Esophagus muscularis mucosa (tissue), 4 donors: ENCODE measurements around the gene BID. TPM values are rescaled to one million over a fixed set of nuclear protein-coding genes. Genes with fewer than 3 reads are reported as not detected.

Experiments
- DNase-seq: peaks from one replicate; pipeline ENCODE4 v3.0.0-alpha.2; 2017; ENCODE audit errors: extremely low spot score
- H3K27ac ChIP-seq, 4 donors: fragments of 200-600 bp; sonication (generic); replicated peaks in 1 of 4; 1 replicate in 3 of 4; 2 replicates in 1 of 4; pipeline ENCODE4 v1.5.1; 2016 to 2019; ENCODE audit warnings: mild to moderate bottlenecking in 1 of 4
- H3K27me3 ChIP-seq, 4 donors: fragments of 200-600 bp; sonication (generic); one replicate each; pipeline versions ENCODE4 v1.5.1 to v1.6.0; 2016 to 2019
- H3K36me3 ChIP-seq, 4 donors: fragments of 200-600 bp; sonication (generic); one replicate each; pipeline ENCODE4 v1.5.1; 2016 to 2019
- H3K4me1 ChIP-seq, 4 donors: fragments of 200-600 bp; sonication (generic); one replicate each; pipeline ENCODE4 v1.5.1; 2016 to 2019
- H3K4me3 ChIP-seq, 4 donors: fragments of 200-600 bp; sonication (generic); 1 replicate in 2 of 4; 2 replicates in 2 of 4; pipeline ENCODE4 v1.5.1; 2016 to 2019; ENCODE audit warnings: mild to moderate bottlenecking in 4 of 4, moderate library complexity in 1 of 4
- H3K9me3 ChIP-seq, 4 donors: fragments of 200-600 bp; sonication (generic); 1 replicate in 3 of 4; 2 replicates in 1 of 4; pipeline ENCODE4 v1.5.1; 2016 to 2019
- EP300 ChIP-seq: sonication (generic); formaldehyde crosslinking; IDR thresholded peaks from one replicate; pipeline ENCODE4 v1.6.1; 2017; ENCODE audit warnings: antibody characterized with exemption
- POLR2A ChIP-seq: fragments of 450-650 bp; IDR thresholded peaks from one replicate; pipeline ENCODE4 v1.6.1; 2017; ENCODE audit warnings: antibody characterized with exemption, moderate library complexity, mild to moderate bottlenecking, low read depth
- POLR2AphosphoS5 ChIP-seq, 2 donors: sonication (generic); formaldehyde crosslinking; IDR thresholded peaks; one replicate each; pipeline ENCODE4 v1.6.1; 2017; ENCODE audit warnings: antibody characterized with exemption in 2 of 2
- WGBS: methylation state at CpG from one replicate; pipeline ENCODE4 v1.1.5; 2018; 5-methylcytosine and 5-hydroxymethylcytosine counted together
- intact Hi-C: fragments of 100-400 bp; cut with DNase I; formaldehyde crosslinking; loops from one replicate; pipeline ENCODE4 v1.15.1; 2023
- total RNA-seq, 4 donors: library from RNA; depleted of rRNA; stranded (reverse); fragments of >200 nt; gene quantifications; one replicate each; pipeline versions ENCODE4 v1.1.0 to v1.2.1, GENCODE V29; 2016
- TF ChIP-seq, protein P1 (sequence below), 3 experiments: fragments of 200-600 bp in 2 of 3; fragments of 450-650 bp in 1 of 3; sonication (generic) in 2 of 3; IDR thresholded peaks; one replicate each; pipeline ENCODE4 v1.5.1; 2017 to 2019; ENCODE audit warnings: antibody characterized with exemption in 3 of 3, mild to moderate bottlenecking in 2 of 3, moderate library complexity in 1 of 3

BID gene
- total RNA-seq, 4 donors from 2014 or later, result 12.9 to 48.3 (median 26.3) TPM

DNA sequence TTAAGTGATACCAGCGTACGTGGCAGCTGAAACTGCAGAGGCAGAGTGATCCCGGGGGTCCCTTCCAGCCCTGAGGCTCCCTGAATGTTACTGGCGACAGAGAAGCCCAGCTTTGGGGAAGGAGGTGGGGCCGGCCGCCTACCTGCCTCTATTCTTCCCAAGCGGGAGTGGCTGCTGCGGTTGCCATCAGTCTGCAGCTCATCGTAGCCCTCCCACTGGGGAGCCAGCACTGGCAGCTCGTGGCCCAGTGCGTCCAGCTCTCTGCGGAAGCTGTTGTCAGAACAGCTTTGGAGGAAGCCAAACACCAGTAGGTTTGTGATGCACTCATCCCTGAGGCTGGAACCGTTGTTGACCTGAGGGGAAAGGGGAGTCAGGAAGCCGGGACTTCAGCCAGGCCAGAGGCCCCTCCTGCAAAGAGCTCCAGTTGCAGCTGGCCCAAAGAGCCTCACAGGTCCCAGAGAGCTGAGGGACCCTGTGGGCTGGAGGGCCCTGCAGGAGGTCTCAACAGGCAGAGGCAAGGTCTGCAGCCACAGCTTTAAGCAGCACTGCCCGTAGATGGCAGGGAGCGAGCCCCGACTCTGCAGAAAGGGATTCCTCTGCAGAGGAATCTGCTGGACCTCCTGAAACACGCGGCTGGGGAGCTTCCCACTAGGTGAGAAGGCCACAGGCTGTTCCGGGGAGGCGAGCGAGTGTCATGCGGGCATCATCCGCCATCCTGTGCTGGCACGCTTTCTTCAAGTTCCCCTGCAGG lies 30.4 kb downstream of the BID start:
- Histone ChIP-seq H3K27ac (no peak overlapping the region), H3K27me3 (no peaks in the 10 kb centered on the region), H3K4me1 (peaks cover 0 to 17% (median 6%) of the 10 kb centered on the region in 4 donors), H3K9me3 (no peaks in the 10 kb centered on the region), H3K36me3 (peaks cover 0 to 8% (median 3%) of the 10 kb centered on the region in 4 donors), H3K4me3 (no peak overlapping the region)
- DNase-seq, result no peak
- TF ChIP-seq, protein P1, sequence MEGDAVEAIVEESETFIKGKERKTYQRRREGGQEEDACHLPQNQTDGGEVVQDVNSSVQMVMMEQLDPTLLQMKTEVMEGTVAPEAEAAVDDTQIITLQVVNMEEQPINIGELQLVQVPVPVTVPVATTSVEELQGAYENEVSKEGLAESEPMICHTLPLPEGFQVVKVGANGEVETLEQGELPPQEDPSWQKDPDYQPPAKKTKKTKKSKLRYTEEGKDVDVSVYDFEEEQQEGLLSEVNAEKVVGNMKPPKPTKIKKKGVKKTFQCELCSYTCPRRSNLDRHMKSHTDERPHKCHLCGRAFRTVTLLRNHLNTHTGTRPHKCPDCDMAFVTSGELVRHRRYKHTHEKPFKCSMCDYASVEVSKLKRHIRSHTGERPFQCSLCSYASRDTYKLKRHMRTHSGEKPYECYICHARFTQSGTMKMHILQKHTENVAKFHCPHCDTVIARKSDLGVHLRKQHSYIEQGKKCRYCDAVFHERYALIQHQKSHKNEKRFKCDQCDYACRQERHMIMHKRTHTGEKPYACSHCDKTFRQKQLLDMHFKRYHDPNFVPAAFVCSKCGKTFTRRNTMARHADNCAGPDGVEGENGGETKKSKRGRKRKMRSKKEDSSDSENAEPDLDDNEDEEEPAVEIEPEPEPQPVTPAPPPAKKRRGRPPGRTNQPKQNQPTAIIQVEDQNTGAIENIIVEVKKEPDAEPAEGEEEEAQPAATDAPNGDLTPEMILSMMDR (IDR thresholded peaks at IDR 0.05), result no peak
- 79% methylated on average over 15 of the region's 25 CpGs for WGBS
- intact Hi-C loops, result no loop called here

DNA sequence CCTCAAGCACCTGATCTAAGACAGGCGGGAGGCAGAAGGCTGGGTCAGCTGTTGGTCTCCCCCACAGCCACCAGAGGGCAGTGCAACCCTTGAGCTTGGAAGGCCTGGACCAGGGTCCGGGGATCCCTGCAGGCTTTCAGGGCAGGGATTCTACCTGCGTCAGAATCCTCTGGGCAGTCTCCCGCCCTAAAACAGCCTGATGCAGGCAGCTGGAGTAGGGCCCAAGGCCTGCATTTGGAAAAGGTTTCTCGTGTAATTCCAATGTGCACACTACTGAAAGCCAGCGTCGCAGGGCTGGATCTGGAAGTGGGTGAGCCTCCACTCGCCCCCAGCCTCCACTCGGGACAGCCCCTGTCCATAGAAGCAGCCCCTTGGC lies 31.8 kb downstream of the BID start:
- Histone ChIP-seq H3K4me3 (no peak overlapping the region), H3K27me3 (no peaks in the 10 kb centered on the region), H3K9me3 (no peaks in the 10 kb centered on the region), H3K4me1 (peaks cover 0 to 14% (median 5%) of the 10 kb centered on the region in 4 donors), H3K36me3 (peaks cover 0 to 20% (median 13%) of the 10 kb centered on the region in 4 donors), H3K27ac (no peak overlapping the region)
- DNase-seq, result no peak
- TF ChIP-seq POLR2AphosphoS5 (IDR thresholded peaks at IDR 0.05), result peak in 1 of 2 donors; percentile 15
- TF ChIP-seq EP300, result no peak
- TF ChIP-seq, protein P1 (IDR thresholded peaks at IDR 0.05), result peak; percentile 61 to 82 (median 72)
- TF ChIP-seq POLR2A, result no peak
- 46% methylated on average over 6 of the region's 9 CpGs for WGBS
- intact Hi-C loops, result no loop called here

DNA sequence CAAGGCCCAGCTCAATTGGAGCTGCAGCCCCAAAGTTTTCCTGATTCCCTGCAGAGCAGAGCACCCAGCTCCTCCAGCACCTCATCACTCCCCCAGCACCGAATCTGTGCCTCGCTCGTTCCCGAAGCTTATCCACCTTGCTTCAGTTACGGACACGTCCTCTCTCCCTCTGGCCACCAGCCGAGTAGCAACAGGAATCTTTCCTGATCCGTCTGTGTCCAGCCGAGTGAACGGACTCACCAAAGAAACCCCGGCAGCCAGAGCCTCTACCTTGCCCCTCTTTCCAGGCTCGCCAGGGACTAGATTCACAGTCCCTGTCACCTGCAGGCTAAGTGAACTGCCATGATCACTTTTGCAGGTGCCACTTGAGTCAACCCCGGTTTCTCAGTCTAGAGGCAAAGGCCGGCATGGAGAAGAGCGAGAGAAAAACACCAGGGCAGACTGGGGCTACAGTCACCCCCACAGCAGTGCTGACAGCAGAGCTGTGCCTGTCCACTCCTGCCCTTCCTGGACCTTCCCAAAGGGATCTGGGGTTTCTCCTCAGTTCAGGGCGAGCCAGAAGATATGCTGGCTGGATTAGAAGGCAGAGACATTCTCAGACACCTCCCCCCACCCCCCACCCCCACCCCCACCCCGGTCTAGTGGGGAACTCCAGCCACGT lies 32.3 kb downstream of the BID start:
- 83% methylated on average over 16 of the region's 18 CpGs for WGBS
- Histone ChIP-seq H3K36me3 (peaks cover 0 to 25% (median 17%) of the 10 kb centered on the region in 4 donors), H3K27ac (no peak overlapping the region), H3K4me3 (no peak overlapping the region), H3K9me3 (no peaks in the 10 kb centered on the region), H3K27me3 (no peaks in the 10 kb centered on the region), H3K4me1 (peaks cover 0 to 14% (median 5%) of the 10 kb centered on the region in 4 donors)
- no peak for DNase-seq
- intact Hi-C loops, result no loop called here
- TF ChIP-seq POLR2A (no peak), EP300 (no peak), POLR2AphosphoS5 (IDR thresholded peaks at IDR 0.05) (no peak)
- TF ChIP-seq, protein P1 (IDR thresholded peaks at IDR 0.05), result no peak

DNA sequence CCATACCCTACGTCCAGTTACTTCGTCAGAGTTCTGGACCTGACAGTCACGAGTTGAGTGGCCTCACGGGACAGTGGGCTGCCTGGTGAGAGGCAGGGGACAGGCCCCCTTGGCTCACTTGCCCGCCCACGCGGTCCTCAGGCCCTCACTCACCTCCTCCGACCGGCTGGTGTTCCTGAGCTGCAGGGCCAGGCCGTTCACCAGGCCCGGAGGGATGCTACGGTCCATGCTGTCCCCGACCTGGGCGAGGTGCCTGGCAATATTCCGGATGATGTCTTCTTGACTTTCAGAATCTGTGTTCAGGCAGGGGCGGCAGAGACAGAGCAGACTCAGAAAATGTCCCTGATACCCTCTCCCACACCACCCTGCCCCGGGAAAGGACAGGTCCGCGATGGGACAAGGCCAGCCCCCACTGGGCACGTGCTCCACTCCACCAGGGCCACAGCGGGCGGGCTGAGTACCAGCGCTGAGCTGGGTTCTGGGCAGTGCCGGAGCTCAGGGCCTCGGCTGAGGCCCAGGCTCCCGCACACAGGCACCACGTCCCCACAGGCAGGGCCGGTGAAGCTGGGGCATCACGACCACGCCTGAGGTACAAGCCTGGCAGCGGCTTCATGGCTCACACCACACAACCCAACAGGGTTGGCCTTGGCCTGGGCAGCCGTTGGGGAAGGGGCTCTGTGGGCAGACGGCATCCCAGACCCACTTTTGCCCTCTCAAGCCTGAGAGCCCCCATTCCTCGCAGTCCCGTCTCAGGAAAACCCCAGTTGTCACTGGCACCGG lies 34.9 kb downstream of the BID start:
- TF ChIP-seq POLR2AphosphoS5 (IDR thresholded peaks at IDR 0.05) (no peak), POLR2A (no peak), EP300 (no peak)
- TF ChIP-seq, protein P1 (IDR thresholded peaks at IDR 0.05), result no peak
- H3K36me3 ChIP-seq, result peaks cover 5 to 48% (median 33%) of the 10 kb centered on the region in 4 donors
- H3K4me1 ChIP-seq, result peaks cover 0 to 14% (median 5%) of the 10 kb centered on the region in 4 donors
- no peak overlapping the region for H3K4me3 ChIP-seq
- no peaks in the 10 kb centered on the region for H3K9me3 ChIP-seq
- H3K27me3 ChIP-seq, result no peaks in the 10 kb centered on the region
- H3K27ac ChIP-seq, result no peak overlapping the region
- WGBS, result 97% methylated on average over 18 of the region's 36 CpGs
- intact Hi-C loops, result loop anchor here (5.0 kb wide), 1 partner anchor 177 kb away; the partner anchor contains the start of gene SLC25A18
- no peak for DNase-seq
